Measurements from ENCODE around the gene SLC12A4.

DNA sequence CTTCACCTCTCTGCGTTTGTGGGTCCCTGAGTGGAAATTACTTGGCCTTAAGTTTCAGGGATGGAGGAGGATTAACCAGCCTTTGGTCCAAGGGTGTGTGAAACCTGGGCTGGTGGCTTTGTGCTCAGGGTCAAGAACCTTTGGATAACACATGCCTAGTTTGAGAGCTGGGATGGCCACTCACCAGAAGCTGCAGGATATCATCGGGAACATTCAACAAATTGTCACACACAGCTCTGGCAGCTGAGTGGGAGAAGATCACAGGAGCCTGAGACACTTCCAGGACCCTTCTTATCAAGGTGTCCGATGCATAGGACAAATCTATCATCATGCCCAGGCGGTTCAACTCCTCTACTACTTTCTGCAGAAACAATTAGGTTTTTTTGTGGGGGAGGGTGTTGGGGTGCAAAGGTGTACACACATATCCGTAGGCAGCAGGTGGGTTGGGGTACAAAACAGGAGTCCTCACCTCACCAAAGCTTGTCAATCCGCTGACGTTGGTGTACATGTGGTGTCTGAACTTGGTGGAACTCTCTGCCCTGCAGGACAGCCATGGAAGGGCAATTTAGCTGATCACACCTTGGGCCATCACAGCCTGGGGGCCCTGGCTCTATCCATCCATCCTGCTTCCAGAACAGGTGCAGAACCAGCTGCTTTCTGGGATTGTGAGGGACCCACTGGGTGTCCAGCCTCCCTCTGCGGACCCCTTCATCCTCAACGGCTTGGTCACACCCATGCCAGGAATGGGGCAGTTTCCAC lies 9.2 kb upstream of the SLC12A4 start:
- TF ChIP-seq, protein P1, sequence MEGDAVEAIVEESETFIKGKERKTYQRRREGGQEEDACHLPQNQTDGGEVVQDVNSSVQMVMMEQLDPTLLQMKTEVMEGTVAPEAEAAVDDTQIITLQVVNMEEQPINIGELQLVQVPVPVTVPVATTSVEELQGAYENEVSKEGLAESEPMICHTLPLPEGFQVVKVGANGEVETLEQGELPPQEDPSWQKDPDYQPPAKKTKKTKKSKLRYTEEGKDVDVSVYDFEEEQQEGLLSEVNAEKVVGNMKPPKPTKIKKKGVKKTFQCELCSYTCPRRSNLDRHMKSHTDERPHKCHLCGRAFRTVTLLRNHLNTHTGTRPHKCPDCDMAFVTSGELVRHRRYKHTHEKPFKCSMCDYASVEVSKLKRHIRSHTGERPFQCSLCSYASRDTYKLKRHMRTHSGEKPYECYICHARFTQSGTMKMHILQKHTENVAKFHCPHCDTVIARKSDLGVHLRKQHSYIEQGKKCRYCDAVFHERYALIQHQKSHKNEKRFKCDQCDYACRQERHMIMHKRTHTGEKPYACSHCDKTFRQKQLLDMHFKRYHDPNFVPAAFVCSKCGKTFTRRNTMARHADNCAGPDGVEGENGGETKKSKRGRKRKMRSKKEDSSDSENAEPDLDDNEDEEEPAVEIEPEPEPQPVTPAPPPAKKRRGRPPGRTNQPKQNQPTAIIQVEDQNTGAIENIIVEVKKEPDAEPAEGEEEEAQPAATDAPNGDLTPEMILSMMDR (IDR thresholded peaks at IDR 0.05) = no peak
- TF ChIP-seq POLR2A (IDR thresholded peaks at IDR 0.05) (no peak), POLR2AphosphoS5 (IDR thresholded peaks at IDR 0.05) (no peak)
